ENCODE results near the gene PMM1.

GRCh38 chr22:41550952-41551491, 38.6 kb downstream of the PMM1 start:
- no peak for TF ChIP-seq CTCF (IDR thresholded peaks at IDR 0.05; ENCODE audit: insufficient read depth, low read length, poor library complexity, severe bottlenecking)
- no peak for TF ChIP-seq EZH2phosphoT487 (conservative IDR thresholded peaks at IDR 0.05; ENCODE audit: low read length)

All from SU-DHL-6 (cell line).